OCI-LY1 (cell line): ENCODE measurements around the gene PDE9A.

Source experiments
- EZH2 ChIP-seq: fragments of 200-600 bp; sonication (generic), shearing (Covaris generic); IDR thresholded peaks from 2 replicates; pipeline ENCODE4 v1.8.0; 2017; ENCODE audit warnings: borderline replicate concordance, mixed run types, mild to moderate bottlenecking, antibody characterized with exemption, low read length, moderate library complexity, mixed read lengths
- TF ChIP-seq, protein P1 (sequence below): fragments of 200-600 bp; sonication (generic), shearing (Covaris generic); IDR thresholded peaks from 2 replicates; pipeline ENCODE4 v1.5.1; 2017; ENCODE audit warnings: mild to moderate bottlenecking, antibody characterized with exemption, low read length, moderate library complexity, mixed read lengths

DNA sequence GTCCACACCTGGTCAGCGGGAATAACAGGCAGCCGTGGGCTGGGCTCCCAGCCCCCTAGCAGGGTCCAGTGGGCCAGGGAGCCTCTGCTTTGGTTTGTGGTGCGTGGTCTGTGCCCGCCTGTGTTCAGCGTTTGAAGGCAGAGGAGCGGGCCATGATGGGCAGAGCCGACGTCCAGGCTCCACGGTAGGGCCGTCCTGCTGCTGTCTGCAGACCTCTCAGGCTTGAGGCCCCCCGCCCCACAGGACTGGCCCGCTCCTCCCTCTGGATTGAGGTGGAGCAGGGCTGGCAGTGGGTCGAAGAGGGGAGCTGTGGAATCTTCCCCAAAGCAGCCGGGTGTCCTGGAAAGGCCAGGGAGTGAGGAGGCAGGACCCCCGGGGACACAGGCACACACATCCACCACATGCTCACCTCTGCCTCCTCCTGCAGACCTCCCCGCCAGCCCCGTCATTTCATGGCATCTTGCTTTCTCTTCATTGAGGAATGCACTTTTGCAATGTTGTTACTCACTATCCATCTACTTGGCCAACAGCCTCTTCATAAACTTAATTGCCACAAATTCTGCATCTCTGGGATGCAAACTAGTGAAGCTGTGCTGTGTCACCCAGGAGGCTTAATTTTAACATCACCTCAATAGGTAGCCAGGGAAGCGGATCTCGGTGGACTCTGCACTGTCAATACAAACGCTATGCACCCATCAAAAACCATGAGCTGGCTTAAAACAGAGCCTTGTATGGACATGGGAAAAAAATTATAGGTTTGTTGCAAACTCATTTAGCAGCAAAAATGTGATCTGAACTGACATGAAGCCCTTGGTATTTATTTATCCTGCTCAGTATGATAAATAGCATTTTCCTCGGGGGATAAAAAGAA lies 85.9 kb downstream of the PDE9A start:
- TF ChIP-seq, protein P1, sequence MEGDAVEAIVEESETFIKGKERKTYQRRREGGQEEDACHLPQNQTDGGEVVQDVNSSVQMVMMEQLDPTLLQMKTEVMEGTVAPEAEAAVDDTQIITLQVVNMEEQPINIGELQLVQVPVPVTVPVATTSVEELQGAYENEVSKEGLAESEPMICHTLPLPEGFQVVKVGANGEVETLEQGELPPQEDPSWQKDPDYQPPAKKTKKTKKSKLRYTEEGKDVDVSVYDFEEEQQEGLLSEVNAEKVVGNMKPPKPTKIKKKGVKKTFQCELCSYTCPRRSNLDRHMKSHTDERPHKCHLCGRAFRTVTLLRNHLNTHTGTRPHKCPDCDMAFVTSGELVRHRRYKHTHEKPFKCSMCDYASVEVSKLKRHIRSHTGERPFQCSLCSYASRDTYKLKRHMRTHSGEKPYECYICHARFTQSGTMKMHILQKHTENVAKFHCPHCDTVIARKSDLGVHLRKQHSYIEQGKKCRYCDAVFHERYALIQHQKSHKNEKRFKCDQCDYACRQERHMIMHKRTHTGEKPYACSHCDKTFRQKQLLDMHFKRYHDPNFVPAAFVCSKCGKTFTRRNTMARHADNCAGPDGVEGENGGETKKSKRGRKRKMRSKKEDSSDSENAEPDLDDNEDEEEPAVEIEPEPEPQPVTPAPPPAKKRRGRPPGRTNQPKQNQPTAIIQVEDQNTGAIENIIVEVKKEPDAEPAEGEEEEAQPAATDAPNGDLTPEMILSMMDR: no peak
- TF ChIP-seq EZH2: no peak
